Chondrocyte (in vitro differentiated cells): ENCODE results near the gene CLIP1. TPM values are rescaled to one million over a fixed set of nuclear protein-coding genes. Genes with fewer than 3 reads are reported as not detected.

Experiments
- DNase-seq: peaks from one replicate; pipeline ENCODE4 v3.0.0; 2021; ENCODE audit warnings: mixed read lengths, low spot score
- H3K27ac Mint-ChIP-seq: one replicate; pipeline ENCODE4 v1.8.0; 2021; ENCODE audit warnings: mild to moderate bottlenecking, moderate library complexity, mixed read lengths; ENCODE audit not compliant: unreplicated experiment
- H3K27me3 Mint-ChIP-seq: 2 replicates; pipeline ENCODE4 v1.8.0; 2021; ENCODE audit warnings: low read depth, mixed read lengths
- H3K36me3 Mint-ChIP-seq: 2 replicates; pipeline ENCODE4 v1.8.0; 2021; ENCODE audit warnings: low read depth, mixed read lengths
- H3K4me1 Mint-ChIP-seq: 2 replicates; pipeline ENCODE4 v1.8.0; 2021; ENCODE audit warnings: low read depth, mild to moderate bottlenecking, mixed read lengths
- H3K4me3 Mint-ChIP-seq: one replicate; pipeline ENCODE4 v1.8.0; 2021; ENCODE audit warnings: mild to moderate bottlenecking, moderate library complexity, mixed read lengths; ENCODE audit not compliant: unreplicated experiment
- H3K9me3 Mint-ChIP-seq: 2 replicates; pipeline ENCODE4 v1.8.0; 2021; ENCODE audit warnings: low read depth, mixed read lengths
- total RNA-seq: library from RNA; stranded (reverse); gene quantifications from 3 replicates; pipeline ENCODE4 v1.2.1, GENCODE V29; 2021
- TF ChIP-seq, protein P1 (sequence below): fragments of 200-600 bp; sonication (generic); IDR thresholded peaks from 2 replicates; pipeline ENCODE4 v1.5.0; 2021; ENCODE audit warnings: antibody characterized with exemption, mild to moderate bottlenecking, moderate library complexity

Gene CLIP1
- total RNA-seq, 1 donor from 2014 or later, result 101 TPM

DNA sequence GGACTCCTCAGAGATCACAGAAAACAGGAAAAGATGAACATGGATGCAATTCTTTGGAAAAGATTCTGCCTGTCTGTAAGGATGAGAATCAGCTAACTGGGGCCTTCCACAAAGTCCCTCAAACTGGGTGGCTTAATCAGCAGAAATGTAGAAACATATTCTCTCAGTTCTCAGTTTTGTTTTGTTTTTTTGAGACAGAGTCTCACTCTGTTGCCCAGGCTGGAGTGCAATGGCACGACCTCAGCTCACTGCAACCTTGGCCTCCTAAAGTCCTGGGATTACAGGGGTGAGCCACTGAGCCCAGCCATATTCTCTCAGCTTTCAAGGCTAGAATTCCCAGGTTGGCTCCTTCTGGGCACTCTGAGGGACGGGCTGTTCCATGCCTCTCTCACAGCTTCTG, 38.2 kb upstream of the CLIP1 start:
- TF ChIP-seq, protein P1, sequence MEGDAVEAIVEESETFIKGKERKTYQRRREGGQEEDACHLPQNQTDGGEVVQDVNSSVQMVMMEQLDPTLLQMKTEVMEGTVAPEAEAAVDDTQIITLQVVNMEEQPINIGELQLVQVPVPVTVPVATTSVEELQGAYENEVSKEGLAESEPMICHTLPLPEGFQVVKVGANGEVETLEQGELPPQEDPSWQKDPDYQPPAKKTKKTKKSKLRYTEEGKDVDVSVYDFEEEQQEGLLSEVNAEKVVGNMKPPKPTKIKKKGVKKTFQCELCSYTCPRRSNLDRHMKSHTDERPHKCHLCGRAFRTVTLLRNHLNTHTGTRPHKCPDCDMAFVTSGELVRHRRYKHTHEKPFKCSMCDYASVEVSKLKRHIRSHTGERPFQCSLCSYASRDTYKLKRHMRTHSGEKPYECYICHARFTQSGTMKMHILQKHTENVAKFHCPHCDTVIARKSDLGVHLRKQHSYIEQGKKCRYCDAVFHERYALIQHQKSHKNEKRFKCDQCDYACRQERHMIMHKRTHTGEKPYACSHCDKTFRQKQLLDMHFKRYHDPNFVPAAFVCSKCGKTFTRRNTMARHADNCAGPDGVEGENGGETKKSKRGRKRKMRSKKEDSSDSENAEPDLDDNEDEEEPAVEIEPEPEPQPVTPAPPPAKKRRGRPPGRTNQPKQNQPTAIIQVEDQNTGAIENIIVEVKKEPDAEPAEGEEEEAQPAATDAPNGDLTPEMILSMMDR, result no peak
- Mint-ChIP-seq H3K4me1 (peaks cover 5% of the 10 kb centered on the region), H3K27ac (no peak overlapping the region), H3K9me3 (no peaks in the 10 kb centered on the region), H3K27me3 (no peaks in the 10 kb centered on the region), H3K4me3 (no peak overlapping the region), H3K36me3 (no peaks in the 10 kb centered on the region)
- DNase-seq, result no peak

DNA sequence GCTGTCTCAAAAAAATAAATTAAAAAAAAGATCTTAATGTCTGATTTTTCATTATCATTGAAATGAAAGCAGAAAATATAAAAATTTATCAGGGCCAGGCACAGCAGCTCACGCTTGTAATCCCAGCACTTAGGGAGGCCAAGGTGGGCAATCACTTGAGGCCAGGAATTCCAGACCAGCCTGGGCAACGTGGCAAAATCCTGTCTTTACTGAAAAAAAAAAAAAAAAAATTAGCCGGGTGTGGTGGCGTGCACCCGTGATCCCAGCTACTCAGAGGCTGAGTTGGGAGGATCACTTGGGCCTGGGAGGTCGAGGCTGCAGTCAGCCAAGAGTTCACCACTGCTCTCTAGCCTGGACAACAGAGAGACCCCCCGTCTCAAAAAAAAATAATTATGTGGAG, 37.6 kb upstream of the CLIP1 start:
- Mint-ChIP-seq H3K36me3 (no peaks in the 10 kb centered on the region), H3K27ac (no peak overlapping the region), H3K4me3 (no peak overlapping the region), H3K4me1 (peaks cover 5% of the 10 kb centered on the region), H3K9me3 (no peaks in the 10 kb centered on the region), H3K27me3 (no peaks in the 10 kb centered on the region)
- no peak for DNase-seq
- TF ChIP-seq, protein P1, result no peak

DNA sequence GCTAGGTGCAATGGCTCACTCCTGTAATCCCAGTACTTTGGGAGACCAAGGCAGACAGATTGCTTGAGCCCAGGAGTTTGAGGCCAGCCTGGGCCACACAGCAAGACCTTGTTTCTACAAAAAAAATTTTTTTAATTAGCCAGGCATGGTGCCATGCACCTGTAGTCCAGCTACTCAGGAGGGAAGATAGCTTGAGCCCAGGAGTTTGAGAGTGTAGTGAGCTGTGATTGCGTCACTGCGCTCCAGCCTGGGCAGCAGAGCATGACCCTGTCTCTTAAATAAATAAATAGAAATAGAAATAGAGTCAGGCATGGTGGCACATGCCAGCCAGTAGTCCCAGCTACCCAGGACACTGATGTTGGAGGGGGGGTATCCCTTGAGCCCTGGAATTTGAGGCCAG, 36.7 kb upstream of the CLIP1 start:
- Mint-ChIP-seq H3K9me3 (no peaks in the 10 kb centered on the region), H3K4me1 (peaks cover 3% of the 10 kb centered on the region), H3K27me3 (no peaks in the 10 kb centered on the region), H3K27ac (no peak overlapping the region), H3K36me3 (no peaks in the 10 kb centered on the region), H3K4me3 (no peak overlapping the region)
- TF ChIP-seq, protein P1, result no peak
- DNase-seq, result no peak

DNA sequence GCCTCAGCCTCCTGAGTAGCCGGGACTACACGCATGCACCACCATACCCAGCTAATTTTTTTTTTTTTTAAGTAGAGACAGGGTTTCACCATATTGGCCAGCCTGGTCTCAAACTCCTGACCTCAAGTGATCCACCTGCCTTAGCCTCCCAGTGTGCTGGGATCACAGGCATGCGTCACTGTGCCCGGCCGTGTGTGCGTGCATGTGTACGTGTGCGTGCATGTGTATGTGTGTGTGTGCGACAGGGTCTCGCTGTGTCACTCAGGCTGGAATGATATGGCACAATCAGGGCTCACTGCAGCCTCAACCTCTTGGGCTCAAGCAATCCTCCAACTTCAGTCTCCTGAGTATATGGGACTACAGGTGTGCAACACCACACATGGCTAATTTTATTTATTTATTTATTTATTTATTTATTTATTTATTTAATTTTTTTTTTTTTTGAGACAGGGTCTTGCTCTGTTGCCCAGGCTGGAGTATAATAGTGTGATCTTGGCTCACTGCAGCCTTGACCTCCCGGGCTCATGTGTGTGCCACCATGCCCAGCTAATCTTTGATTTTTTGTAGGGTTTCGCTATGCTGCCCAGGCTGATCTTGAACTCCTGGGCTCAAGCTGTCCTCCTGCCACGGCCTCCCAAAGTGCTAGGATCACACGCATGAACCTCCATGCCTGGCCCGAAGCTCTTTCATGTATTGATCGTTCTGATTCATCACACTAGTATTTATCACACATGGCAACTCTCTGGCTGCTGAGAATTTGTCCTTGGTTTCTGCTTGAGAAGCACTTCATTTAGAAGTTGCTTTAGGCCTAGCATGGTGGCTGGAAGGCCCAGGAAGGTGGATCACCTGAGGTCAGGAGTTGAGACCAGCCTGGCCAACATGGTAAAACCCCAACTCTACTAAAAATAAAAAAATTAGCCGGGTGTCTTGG, 35.9 kb upstream of the CLIP1 start:
- Mint-ChIP-seq H3K36me3 (no peaks in the 10 kb centered on the region), H3K27ac (no peak overlapping the region), H3K9me3 (no peaks in the 10 kb centered on the region), H3K27me3 (no peaks in the 10 kb centered on the region), H3K4me1 (peaks cover 4% of the 10 kb centered on the region), H3K4me3 (no peak overlapping the region)
- no peak for DNase-seq
- TF ChIP-seq, protein P1, result no peak

DNA sequence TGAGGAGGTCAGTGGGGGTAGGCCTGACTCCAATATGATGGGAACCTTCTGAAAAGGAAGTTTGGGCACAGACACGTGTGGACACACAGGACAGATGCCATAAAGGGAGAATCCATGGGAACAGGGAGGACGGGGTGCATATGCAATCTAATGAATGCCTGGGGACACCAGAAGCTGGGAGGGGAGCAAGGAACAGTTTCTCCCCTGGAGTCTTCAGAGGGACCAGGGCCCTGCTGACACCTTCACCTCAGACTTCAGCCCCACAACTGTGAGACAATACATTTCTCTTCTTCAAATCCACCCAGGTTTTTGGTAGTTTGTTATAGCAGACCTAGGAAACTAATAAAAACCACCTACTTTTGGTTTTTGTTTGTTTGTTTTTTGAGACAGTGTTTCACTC, 35.2 kb upstream of the CLIP1 start:
- Mint-ChIP-seq H3K36me3 (no peaks in the 10 kb centered on the region), H3K27ac (no peak overlapping the region)

More for the DNA sequence above, 35.2 kb upstream of the CLIP1 start:
- Mint-ChIP-seq H3K4me1 (peaks cover 4% of the 10 kb centered on the region), H3K4me3 (no peak overlapping the region), H3K27me3 (no peaks in the 10 kb centered on the region), H3K9me3 (no peaks in the 10 kb centered on the region)
- no peak for DNase-seq
- TF ChIP-seq, protein P1, result no peak
